ENCODE results near the gene MAML2.

DNA sequence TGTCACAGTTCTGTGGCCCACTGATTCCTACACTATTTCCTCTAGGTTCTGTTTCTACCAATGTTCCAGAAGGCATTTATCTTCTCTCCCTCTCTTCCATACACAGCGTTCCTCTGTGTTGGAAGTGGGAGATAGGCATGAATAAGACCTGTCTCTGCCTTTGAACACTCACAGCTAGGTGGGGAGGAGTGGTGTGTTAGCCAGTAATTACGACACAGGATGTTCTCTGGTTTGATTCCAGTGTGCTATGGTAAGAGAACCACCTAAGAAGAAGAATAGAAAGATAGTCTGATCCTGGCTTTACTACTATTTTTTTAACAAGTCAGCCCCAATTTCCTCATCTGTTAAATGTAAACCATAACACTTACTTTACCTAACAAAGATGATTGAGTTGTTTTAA, 218.8 kb downstream of the MAML2 start:
- TF ChIP-seq, protein P1, sequence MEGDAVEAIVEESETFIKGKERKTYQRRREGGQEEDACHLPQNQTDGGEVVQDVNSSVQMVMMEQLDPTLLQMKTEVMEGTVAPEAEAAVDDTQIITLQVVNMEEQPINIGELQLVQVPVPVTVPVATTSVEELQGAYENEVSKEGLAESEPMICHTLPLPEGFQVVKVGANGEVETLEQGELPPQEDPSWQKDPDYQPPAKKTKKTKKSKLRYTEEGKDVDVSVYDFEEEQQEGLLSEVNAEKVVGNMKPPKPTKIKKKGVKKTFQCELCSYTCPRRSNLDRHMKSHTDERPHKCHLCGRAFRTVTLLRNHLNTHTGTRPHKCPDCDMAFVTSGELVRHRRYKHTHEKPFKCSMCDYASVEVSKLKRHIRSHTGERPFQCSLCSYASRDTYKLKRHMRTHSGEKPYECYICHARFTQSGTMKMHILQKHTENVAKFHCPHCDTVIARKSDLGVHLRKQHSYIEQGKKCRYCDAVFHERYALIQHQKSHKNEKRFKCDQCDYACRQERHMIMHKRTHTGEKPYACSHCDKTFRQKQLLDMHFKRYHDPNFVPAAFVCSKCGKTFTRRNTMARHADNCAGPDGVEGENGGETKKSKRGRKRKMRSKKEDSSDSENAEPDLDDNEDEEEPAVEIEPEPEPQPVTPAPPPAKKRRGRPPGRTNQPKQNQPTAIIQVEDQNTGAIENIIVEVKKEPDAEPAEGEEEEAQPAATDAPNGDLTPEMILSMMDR (IDR thresholded peaks at IDR 0.05): no peak
- no peak for TF ChIP-seq POLR2AphosphoS5 (IDR thresholded peaks at IDR 0.05)
- TF ChIP-seq EP300 (IDR thresholded peaks at IDR 0.05): no peak

Measured in stomach (tissue), 4 donors.